ENCODE data around the gene KSR2.

KSR2 gene

GRCh38 chr12:117485984-117486839 lies 482.6 kb downstream of the KSR2 start:
- no peak for DNase-seq

- no peak for DNase-seq
Measured at GRCh38 chr12:117484901-117485300, 483.9 kb downstream of the KSR2 start.

GRCh38 chr12:117483501-117483900 lies 485.3 kb downstream of the KSR2 start:
- DNase-seq: no peak

- DNase-seq: no peak
Measured at GRCh38 chr12:117481470-117481869, 487.3 kb downstream of the KSR2 start.

GRCh38 chr12:117476341-117476740 lies 492.4 kb downstream of the KSR2 start:
- DNase-seq: no peak

- no peak for DNase-seq
Measured at GRCh38 chr12:117473856-117474255, 494.9 kb downstream of the KSR2 start.

GRCh38 chr12:117472983-117473382 lies 495.8 kb downstream of the KSR2 start:
- no peak for DNase-seq

- DNase-seq: no peak
Measured at GRCh38 chr12:117470804-117471203, 498.0 kb downstream of the KSR2 start.

- no peak for DNase-seq
Measured at GRCh38 chr12:117469883-117470483, 498.8 kb downstream of the KSR2 start.

- DNase-seq: no peak
Measured at GRCh38 chr12:117468016-117468415, 500.8 kb downstream of the KSR2 start.

- no peak for DNase-seq
Measured at GRCh38 chr12:117467588-117467987, 501.2 kb downstream of the KSR2 start.

- DNase-seq: no peak
Measured at GRCh38 chr12:117466677-117467362, 502.0 kb downstream of the KSR2 start.

- no peak for DNase-seq
Measured at GRCh38 chr12:117461732-117462131, 507.1 kb downstream of the KSR2 start.

GRCh38 chr12:117459229-117459628 lies 509.6 kb downstream of the KSR2 start:
- no peak for DNase-seq

- DNase-seq: no peak
Measured at GRCh38 chr12:117457189-117457588, 511.6 kb downstream of the KSR2 start.

- no peak for DNase-seq
Measured at GRCh38 chr12:117456076-117456475, 512.7 kb downstream of the KSR2 start.

GRCh38 chr12:117453961-117454360 lies 514.8 kb downstream of the KSR2 start:
- DNase-seq: no peak

- no peak for DNase-seq
Measured at GRCh38 chr12:117452112-117452511, 516.7 kb downstream of the KSR2 start.

GRCh38 chr12:117450209-117450608 lies 518.6 kb downstream of the KSR2 start:
- DNase-seq: no peak

GRCh38 chr12:117447665-117448366 lies 521.0 kb downstream of the KSR2 start:
- DNase-seq: no peak

- DNase-seq: no peak
Measured at GRCh38 chr12:117444781-117445180, 524.0 kb downstream of the KSR2 start.

GRCh38 chr12:117441751-117442150 lies 527.0 kb downstream of the KSR2 start:
- DNase-seq: no peak

- DNase-seq: no peak
Measured at GRCh38 chr12:117440384-117440783, 528.4 kb downstream of the KSR2 start.
